Sigmoid colon (tissue), 7 donors: ENCODE results near the gene DEFB131B. TPM values are rescaled to one million over a fixed set of nuclear protein-coding genes. Genes with fewer than 3 reads are reported as not detected.
A peak's percentile ranks its signal among the peaks of the same experiment; 100 is the strongest.

Source experiments
- DNase-seq: peaks from one replicate; pipeline ENCODE4 v3.0.0-alpha.2; 2019
- H3K27ac ChIP-seq, 4 donors: fragments of 200-600 bp; sonication (generic); one replicate each; pipeline ENCODE4 v1.5.1; 2016 to 2019; ENCODE audit warnings: mild to moderate bottlenecking in 1 of 4
- H3K27me3 ChIP-seq, 3 donors: fragments of 200-600 bp; sonication (generic); one replicate each; pipeline ENCODE4 v1.5.1; 2019; ENCODE audit warnings: mild to moderate bottlenecking in 1 of 3
- H3K36me3 ChIP-seq, 4 donors: fragments of 200-600 bp; sonication (generic); one replicate each; pipeline ENCODE4 v1.5.1; 2016 to 2019
- H3K4me1 ChIP-seq, 4 donors: fragments of 200-600 bp; sonication (generic); one replicate each; pipeline ENCODE4 v1.5.1; 2017 to 2019
- H3K4me3 ChIP-seq, 4 donors: fragments of 200-600 bp; sonication (generic); one replicate each; pipeline ENCODE4 v1.5.1; 2017 to 2019; ENCODE audit warnings: mild to moderate bottlenecking in 2 of 4, moderate library complexity in 1 of 4
- H3K9me3 ChIP-seq, 4 donors: fragments of 200-600 bp in 3 of 4; sonication (generic) in 3 of 4; one replicate each; pipeline versions ENCODE4 v1.5.1 to v1.6.1; 2013 to 2019
- CTCF ChIP-seq, 4 experiments: fragments of 450-650 bp in 3 of 4; fragments of 200-600 bp in 1 of 4; IDR thresholded peaks; one replicate each; pipeline ENCODE4 v1.5.1; 2016 to 2019; ENCODE audit warnings: antibody characterized with exemption in 4 of 4, mild to moderate bottlenecking in 3 of 4, moderate library complexity in 2 of 4
- EP300 ChIP-seq, 4 donors: sonication (generic); formaldehyde crosslinking; IDR thresholded peaks; one replicate each; pipeline ENCODE4 v1.6.1; 2017; ENCODE audit warnings: antibody characterized with exemption in 4 of 4
- POLR2A ChIP-seq, 2 donors: fragments of 450-650 bp; IDR thresholded peaks; one replicate each; pipeline ENCODE4 v1.6.1; 2016; ENCODE audit warnings: antibody characterized with exemption in 2 of 2, mild to moderate bottlenecking in 2 of 2, moderate library complexity in 2 of 2
- POLR2AphosphoS5 ChIP-seq, 4 donors: sonication (generic); formaldehyde crosslinking; IDR thresholded peaks; one replicate each; pipeline ENCODE4 v1.6.1; 2017; ENCODE audit warnings: antibody characterized with exemption in 4 of 4
- WGBS, 2 donors: extraction: QIAGEN DNeasy Blood & Tissue Kit; methylation state at CpG; one replicate each; pipeline ENCODE4 v1.1.7; 2013; 5-methylcytosine and 5-hydroxymethylcytosine counted together
- intact Hi-C: fragments of 100-400 bp; cut with DNase I; formaldehyde crosslinking; loops from one replicate; pipeline ENCODE4 v1.15.1; 2023
- polyA plus RNA-seq, 3 donors: library from polyadenylated mRNA; stranded (reverse); fragments of 200-250 nt; gene quantifications; one replicate each; pipeline ENCODE4 v1.2.3, GENCODE V29; 2013
- total RNA-seq, 4 donors: library from RNA; depleted of rRNA; stranded (reverse); fragments of >200 nt; gene quantifications; one replicate each; pipeline ENCODE4 v1.1.0, GENCODE V29; 2016
- donor health status: healthy with polysubstance abuse.
- donor health status: Bipolar disorder and iron deficiency.
- donor health status: healthy.

Gene DEFB131B
- total and polyA plus RNA-seq, 7 donors, result not detected

GRCh38 chr11:71913756-71914526 lies 35.7 kb downstream of the DEFB131B start:
- H3K9me3 ChIP-seq, result no peaks in the 10 kb centered on the region
- DNase-seq, result no peak
- no peak overlapping the region for H3K4me3 ChIP-seq
- 94% methylated on average over 5 of the region's 5 CpGs for WGBS, 2 donors
- no peaks in the 10 kb centered on the region for H3K27me3 ChIP-seq
- intact Hi-C loops, result no loop called here
- TF ChIP-seq POLR2A (IDR thresholded peaks at IDR 0.05) (no peak), EP300 (IDR thresholded peaks at IDR 0.05) (no peak), POLR2AphosphoS5 (IDR thresholded peaks at IDR 0.05) (no peak), CTCF (IDR thresholded peaks at IDR 0.05) (no peak)
- H3K4me1 ChIP-seq, result no peaks in the 10 kb centered on the region
- no peak overlapping the region for H3K27ac ChIP-seq
- peaks cover 0 to 65% (median 19%) of the 10 kb centered on the region in 4 donors for H3K36me3 ChIP-seq

- Histone ChIP-seq H3K27me3 (no peaks in the 10 kb centered on the region), H3K4me3 (no peak overlapping the region), H3K36me3 (peaks cover 0 to 65% (median 19%) of the 10 kb centered on the region in 4 donors), H3K4me1 (no peaks in the 10 kb centered on the region), H3K9me3 (no peaks in the 10 kb centered on the region), H3K27ac (no peak overlapping the region)
- intact Hi-C loops, result no loop called here
- DNase-seq, result no peak
- no peak for TF ChIP-seq CTCF (IDR thresholded peaks at IDR 0.05)
- no peak for TF ChIP-seq EP300 (IDR thresholded peaks at IDR 0.05)
- TF ChIP-seq POLR2A (IDR thresholded peaks at IDR 0.05), result no peak
- no peak for TF ChIP-seq POLR2AphosphoS5 (IDR thresholded peaks at IDR 0.05)
- 92 to 96% methylated on average over 7 of the region's 7 CpGs for WGBS, 2 donors
Observed at GRCh38 chr11:71914617-71915189, 36.5 kb downstream of the DEFB131B start.

DNA sequence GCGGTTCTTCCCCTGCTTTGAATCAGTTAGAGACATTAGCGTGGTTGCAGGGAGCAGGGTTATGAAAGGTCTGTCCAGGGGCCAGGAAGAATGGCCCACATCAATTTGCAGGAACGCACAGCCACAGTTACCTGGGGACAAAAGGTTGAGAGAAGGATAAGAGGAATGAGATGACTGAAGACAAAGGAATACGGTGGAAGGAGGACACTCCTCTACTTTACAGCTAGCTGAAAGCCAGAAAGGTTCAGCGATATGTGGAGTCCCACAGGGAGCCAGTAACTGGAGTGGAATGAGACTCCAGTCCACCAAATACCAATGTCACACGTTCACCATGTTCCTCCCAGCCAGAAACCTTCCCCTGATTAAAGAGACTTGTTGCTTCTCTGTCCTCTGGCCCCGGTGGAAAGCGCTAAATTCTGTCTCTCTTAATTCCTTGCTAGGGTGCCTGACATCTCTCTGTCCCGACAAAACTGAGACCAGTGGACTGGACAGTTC lies 39.4 kb downstream of the DEFB131B start:
- H3K9me3 ChIP-seq, result no peaks in the 10 kb centered on the region
- H3K4me1 ChIP-seq, result no peaks in the 10 kb centered on the region
- 92 to 96% methylated on average over 9 of the region's 9 CpGs for WGBS, 2 donors
- no peak overlapping the region for H3K4me3 ChIP-seq
- DNase-seq, result no peak
- intact Hi-C loops, result no loop called here
- no peaks in the 10 kb centered on the region for H3K27me3 ChIP-seq
- H3K27ac ChIP-seq, result no peak overlapping the region
- TF ChIP-seq CTCF (IDR thresholded peaks at IDR 0.05) (no peak), POLR2A (IDR thresholded peaks at IDR 0.05) (no peak), EP300 (IDR thresholded peaks at IDR 0.05) (no peak), POLR2AphosphoS5 (IDR thresholded peaks at IDR 0.05) (no peak)
- H3K36me3 ChIP-seq, result peaks cover 0 to 59% (median 17%) of the 10 kb centered on the region in 4 donors

GRCh38 chr11:71927820-71928736 lies 49.8 kb downstream of the DEFB131B start, which contains the start of gene XNDC1N:
Gene XNDC1N (minus strand): TSS chr11:71928594. CDS start chr11:71923353, 5,241 bp downstream.
- Histone ChIP-seq H3K4me3 (peak within 1 kb of the TSS; percentile 65 to 93 (median 80)), H3K27me3 (no peaks in the 10 kb centered on the region), H3K27ac (peak within 1 kb of the TSS; percentile 83 to 91 (median 86)), H3K4me1 (peaks cover 0 to 39% (median 29%) of the 10 kb centered on the region in 4 donors), H3K36me3 (peaks cover 0 to 10% (median under 1%) of the 10 kb centered on the region in 4 donors), H3K9me3 (no peaks in the 10 kb centered on the region)
- 0% methylated on average over 40 of the region's 40 CpGs for WGBS, 2 donors
- TF ChIP-seq CTCF (IDR thresholded peaks at IDR 0.05) (no peak), POLR2AphosphoS5 (IDR thresholded peaks at IDR 0.05) (no peak), EP300 (IDR thresholded peaks at IDR 0.05) (no peak), POLR2A (IDR thresholded peaks at IDR 0.05) (no peak)
- peak; percentile 86 for DNase-seq
- intact Hi-C loops, result loop anchor here (5.0 kb wide), 1 partner anchor 294 kb away; the partner anchor contains the start of gene INPPL1
